Neural cell (in vitro differentiated cells): ENCODE measurements around the gene CHST11. TPM values are rescaled to one million over a fixed set of nuclear protein-coding genes. Genes with fewer than 3 reads are reported as not detected.

Experiments
- H2AFZ ChIP-seq: fragments of 200-600, 300-800 bp; sonication (generic), shearing (Covaris generic); 2 replicates; pipeline ENCODE4 v1.6.0; 2014; ENCODE audit warnings: low read depth, mild to moderate bottlenecking, antibody characterized with exemption, low read length, moderate library complexity
- H3F3A ChIP-seq: fragments of 200-600 bp; shearing (Covaris generic); 2 replicates; pipeline ENCODE4 v1.6.1; 2016; ENCODE audit warnings: mild to moderate bottlenecking, moderate library complexity, mixed read lengths, antibody characterized with exemption, low read length; ENCODE audit not compliant: insufficient read depth, poor library complexity, severe bottlenecking
- H3K27ac ChIP-seq: fragments of 200-600, 300-800 bp; sonication (generic), shearing (Covaris generic); 2 replicates; pipeline ENCODE4 v1.5.1; 2014; ENCODE audit warnings: mild to moderate bottlenecking, low read length, moderate library complexity
- H3K27me3 ChIP-seq: fragments of 300-800, 200-600 bp; sonication (generic), shearing (Covaris generic); 2 replicates; pipeline ENCODE4 v1.6.0; 2014; ENCODE audit warnings: mild to moderate bottlenecking, low read depth, low read length, moderate library complexity; ENCODE audit not compliant: insufficient read depth
- H3K36me3 ChIP-seq: fragments of 300-800, 200-600 bp; sonication (generic), shearing (Covaris generic); 2 replicates; pipeline ENCODE4 v1.5.1; 2014; ENCODE audit warnings: mild to moderate bottlenecking, antibody characterized with exemption, low read length, moderate library complexity; ENCODE audit not compliant: insufficient read depth
- H3K4me2 ChIP-seq: fragments of 300-800, 200-600 bp; sonication (generic), shearing (Covaris generic); 2 replicates; pipeline ENCODE4 v1.6.0; 2014; ENCODE audit warnings: mild to moderate bottlenecking, low read length
- H3K4me3 ChIP-seq: fragments of 300-800, 200-600 bp; sonication (generic), shearing (Covaris generic); 2 replicates; pipeline ENCODE4 v1.5.1; 2014; ENCODE audit warnings: mild to moderate bottlenecking, low read length, moderate library complexity
- H3K79me2 ChIP-seq: fragments of 200-600 bp; shearing (Covaris generic); replicated peaks from 2 replicates; pipeline ENCODE4 v1.6.0; 2014; ENCODE audit warnings: mild to moderate bottlenecking, low read length, moderate library complexity; ENCODE audit not compliant: insufficient read depth
- H3K9ac ChIP-seq: fragments of 300-800, 200-600 bp; sonication (generic), shearing (Covaris generic); 2 replicates; pipeline ENCODE4 v1.6.1; 2016; ENCODE audit warnings: mild to moderate bottlenecking, low read length, mixed read lengths
- H3K9me2 ChIP-seq: fragments of 200-600 bp; shearing (Covaris generic); 2 replicates; pipeline ENCODE4 v1.6.1; 2016; ENCODE audit warnings: mild to moderate bottlenecking, low read length, mixed read lengths; ENCODE audit not compliant: insufficient read depth
- H3K9me3 ChIP-seq: fragments of 200-600, 300-800 bp; sonication (generic), shearing (Covaris generic); 2 replicates; pipeline ENCODE4 v1.6.1; 2016; ENCODE audit warnings: mild to moderate bottlenecking, mixed run types, low read length, moderate library complexity, mixed read lengths
- H4K20me1 ChIP-seq: fragments of 200-600 bp; shearing (Covaris generic); 2 replicates; pipeline ENCODE4 v1.6.1; 2016; ENCODE audit warnings: mild to moderate bottlenecking, mixed run types; ENCODE audit not compliant: insufficient read depth
- CTCF ChIP-seq: fragments of 450-650 bp; IDR thresholded peaks from 2 replicates; pipeline ENCODE4 v1.5.1; 2014; ENCODE audit warnings: antibody characterized with exemption, mild to moderate bottlenecking, moderate library complexity; ENCODE audit not compliant: poor library complexity, severe bottlenecking
- EP300 ChIP-seq: fragments of 450-650 bp; conservative IDR thresholded peaks from 2 replicates; pipeline ENCODE4 v1.6.1; 2014; ENCODE audit warnings: antibody characterized with exemption, mild to moderate bottlenecking, moderate library complexity; ENCODE audit not compliant: poor library complexity, severe bottlenecking
- EZH2 ChIP-seq: fragments of 200-600, 300-800 bp; shearing (Covaris generic), sonication (generic); IDR thresholded peaks from 2 replicates; pipeline ENCODE4 v1.6.1; 2014; ENCODE audit warnings: antibody characterized with exemption, low read length, borderline replicate concordance, mild to moderate bottlenecking; ENCODE audit not compliant: insufficient read depth, poor library complexity, severe bottlenecking
- MXI1 ChIP-seq: fragments of 450-650 bp; conservative IDR thresholded peaks from 2 replicates; pipeline ENCODE4 v1.6.1; 2014; ENCODE audit warnings: antibody characterized with exemption, mild to moderate bottlenecking; ENCODE audit not compliant: poor library complexity, severe bottlenecking
- POLR2AphosphoS5 ChIP-seq: IDR thresholded peaks from 2 replicates; pipeline ENCODE4 v1.6.1; 2012
- RAD21 ChIP-seq: fragments of 450-650 bp; conservative IDR thresholded peaks from 2 replicates; pipeline ENCODE4 v1.6.1; 2014; ENCODE audit warnings: antibody characterized with exemption, mild to moderate bottlenecking, moderate library complexity
- REST ChIP-seq: IDR thresholded peaks from 2 replicates; pipeline ENCODE4 v1.6.1; 2012; ENCODE audit warnings: borderline replicate concordance
- SMC3 ChIP-seq: fragments of 450-650 bp; conservative IDR thresholded peaks from 2 replicates; pipeline ENCODE4 v1.6.1; 2014; ENCODE audit warnings: antibody characterized with exemption, mild to moderate bottlenecking, moderate library complexity; ENCODE audit not compliant: poor library complexity
- TAF1 ChIP-seq: IDR thresholded peaks from 2 replicates; pipeline ENCODE4 v1.6.1; 2012; ENCODE audit warnings: low read depth
- polyA plus RNA-seq: library from polyadenylated mRNA; depleted of rRNA; stranded (reverse); fragments of >200 nt; gene quantifications from 2 replicates; pipeline ENCODE4 v1.2.3, GENCODE V29; 2014

CHST11 gene
- polyA plus RNA-seq, 1 donor from 2014 or later, result 15.0 TPM

GRCh38 chr12:104433061-104433460 lies 23.7 kb upstream of the CHST11 start:
- H3K27me3 ChIP-seq, result no peaks in the 10 kb centered on the region
- H3K9me2 ChIP-seq, result no peaks in the 10 kb centered on the region
- no peaks in the 10 kb centered on the region for H3K9me3 ChIP-seq
- H3K79me2 ChIP-seq, result no peaks in the 10 kb centered on the region
- H2AFZ ChIP-seq, result no peak overlapping the region
- no peaks in the 10 kb centered on the region for H3F3A ChIP-seq
- H3K4me2 ChIP-seq, result no peak overlapping the region
- H3K9ac ChIP-seq, result no peak overlapping the region
- no peak for TF ChIP-seq POLR2AphosphoS5
- no peak for TF ChIP-seq TAF1
- TF ChIP-seq CTCF, result no peak
- no peak for TF ChIP-seq MXI1
- no peak for TF ChIP-seq REST
- TF ChIP-seq SMC3, result no peak
- TF ChIP-seq EP300, result no peak
- TF ChIP-seq RAD21, result no peak
- TF ChIP-seq EZH2, result no peak
- H4K20me1 ChIP-seq, result no peaks in the 10 kb centered on the region
- H3K4me3 ChIP-seq, result no peak overlapping the region
- no peaks in the 10 kb centered on the region for H3K36me3 ChIP-seq
- H3K27ac ChIP-seq, result no peak overlapping the region

- no peaks in the 10 kb centered on the region for H3K27me3 ChIP-seq
- no peak overlapping the region for H3K27ac ChIP-seq
- no peak overlapping the region for H3K9ac ChIP-seq
- H3K9me2 ChIP-seq, result no peaks in the 10 kb centered on the region
- H3K4me3 ChIP-seq, result no peak overlapping the region
- no peak overlapping the region for H2AFZ ChIP-seq
- H3K4me2 ChIP-seq, result no peak overlapping the region
- H3F3A ChIP-seq, result no peaks in the 10 kb centered on the region
- H4K20me1 ChIP-seq, result no peaks in the 10 kb centered on the region
- no peaks in the 10 kb centered on the region for H3K9me3 ChIP-seq
- no peaks in the 10 kb centered on the region for H3K36me3 ChIP-seq
- TF ChIP-seq MXI1 (no peak), EZH2 (no peak), SMC3 (no peak), TAF1 (no peak), CTCF (no peak), RAD21 (no peak), POLR2AphosphoS5 (no peak), REST (no peak), EP300 (no peak)
- H3K79me2 ChIP-seq, result no peaks in the 10 kb centered on the region
Observed at GRCh38 chr12:104434129-104434528, 22.6 kb upstream of the CHST11 start.
